ENCODE data around the gene SLC13A5. TPM values are rescaled to one million over a fixed set of nuclear protein-coding genes. Genes with fewer than 3 reads are reported as not detected.

SLC13A5 gene
- total RNA-seq, 1 experiment from 2014 or later = not detected

DNA sequence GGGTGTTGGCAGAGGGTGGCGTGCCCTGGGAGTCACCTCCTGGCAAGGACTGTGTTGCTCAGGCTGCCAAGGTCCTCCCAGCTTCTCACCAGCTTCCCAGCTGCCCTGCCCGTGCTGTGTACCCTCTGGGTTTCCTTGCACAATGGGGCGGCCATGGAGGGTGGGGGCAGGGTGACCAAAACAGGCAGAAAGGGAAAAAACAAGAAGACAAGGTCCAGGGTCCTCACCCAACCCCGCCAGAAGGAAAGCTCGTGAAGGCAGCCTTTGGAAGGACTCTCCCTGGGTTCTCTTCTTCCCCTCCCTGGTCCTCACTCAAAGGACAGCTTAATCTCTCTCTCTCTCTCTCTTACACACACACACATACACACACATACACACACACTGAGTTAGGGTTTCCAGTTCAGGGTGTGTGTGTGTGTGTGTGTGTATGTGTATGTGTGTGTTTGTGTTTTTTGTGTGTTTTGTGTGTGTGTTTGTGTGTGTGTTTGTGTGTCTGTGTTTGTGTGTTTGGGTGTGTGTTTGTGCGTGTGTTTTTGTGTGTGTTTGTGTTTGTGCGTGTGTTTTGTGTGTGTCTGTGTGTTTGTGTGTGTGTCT is 2.0 kb downstream of the SLC13A5 start:
- no peaks in the 10 kb centered on the region for H3K9me3 ChIP-seq (ENCODE audit: low read length)
- no peaks in the 10 kb centered on the region for H3K4me1 ChIP-seq (ENCODE audit: insufficient read depth, low read length)
- no peaks in the 10 kb centered on the region for H3K9me2 ChIP-seq (replicated peaks; ENCODE audit: low read length)
- H3K36me3 ChIP-seq (ENCODE audit: low read depth, low read length) = no peaks in the 10 kb centered on the region
- H3K9ac ChIP-seq (ENCODE audit: low read length) = no peak overlapping the region
- POLR2A ChIA-PET (ENCODE audit: unreplicated experiment) = no interaction called here
- TF ChIP-seq EZH2 (IDR thresholded peaks at IDR 0.05; ENCODE audit: low read length, unreplicated experiment) (no peak), EZH2phosphoT487 (IDR thresholded peaks at IDR 0.05; ENCODE audit: borderline replicate concordance, low read length) (no peak)
- TF ChIP-seq, protein P1, sequence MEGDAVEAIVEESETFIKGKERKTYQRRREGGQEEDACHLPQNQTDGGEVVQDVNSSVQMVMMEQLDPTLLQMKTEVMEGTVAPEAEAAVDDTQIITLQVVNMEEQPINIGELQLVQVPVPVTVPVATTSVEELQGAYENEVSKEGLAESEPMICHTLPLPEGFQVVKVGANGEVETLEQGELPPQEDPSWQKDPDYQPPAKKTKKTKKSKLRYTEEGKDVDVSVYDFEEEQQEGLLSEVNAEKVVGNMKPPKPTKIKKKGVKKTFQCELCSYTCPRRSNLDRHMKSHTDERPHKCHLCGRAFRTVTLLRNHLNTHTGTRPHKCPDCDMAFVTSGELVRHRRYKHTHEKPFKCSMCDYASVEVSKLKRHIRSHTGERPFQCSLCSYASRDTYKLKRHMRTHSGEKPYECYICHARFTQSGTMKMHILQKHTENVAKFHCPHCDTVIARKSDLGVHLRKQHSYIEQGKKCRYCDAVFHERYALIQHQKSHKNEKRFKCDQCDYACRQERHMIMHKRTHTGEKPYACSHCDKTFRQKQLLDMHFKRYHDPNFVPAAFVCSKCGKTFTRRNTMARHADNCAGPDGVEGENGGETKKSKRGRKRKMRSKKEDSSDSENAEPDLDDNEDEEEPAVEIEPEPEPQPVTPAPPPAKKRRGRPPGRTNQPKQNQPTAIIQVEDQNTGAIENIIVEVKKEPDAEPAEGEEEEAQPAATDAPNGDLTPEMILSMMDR (conservative IDR thresholded peaks at IDR 0.05; ENCODE audit: low read depth, low read length) = no peak
- no peak overlapping the region for H3K4me2 ChIP-seq (ENCODE audit: low read length)
- no peaks in the 10 kb centered on the region for H3K79me2 ChIP-seq (ENCODE audit: low read length)
- H4K20me1 ChIP-seq (ENCODE audit: low read length) = no peaks in the 10 kb centered on the region
- H3K27ac ChIP-seq (ENCODE audit: low read length) = no peak overlapping the region
- H3F3A ChIP-seq (ENCODE audit: low read length, unreplicated experiment) = no peaks in the 10 kb centered on the region
- no peak overlapping the region for H3K4me3 ChIP-seq (ENCODE audit: low read length)
- ATAC-seq = no peak
- intact Hi-C loops (cut with micrococcal nuclease) = no loop called here
- DNase-seq = no peak
- CTCF ChIA-PET = no interaction called here
- no peaks in the 10 kb centered on the region for H3K27me3 ChIP-seq (ENCODE audit: low read length)
- H2AFZ ChIP-seq (ENCODE audit: low read length) = no peak overlapping the region
- BruUV-seq (replicated peaks) = no TSS peak

DNA sequence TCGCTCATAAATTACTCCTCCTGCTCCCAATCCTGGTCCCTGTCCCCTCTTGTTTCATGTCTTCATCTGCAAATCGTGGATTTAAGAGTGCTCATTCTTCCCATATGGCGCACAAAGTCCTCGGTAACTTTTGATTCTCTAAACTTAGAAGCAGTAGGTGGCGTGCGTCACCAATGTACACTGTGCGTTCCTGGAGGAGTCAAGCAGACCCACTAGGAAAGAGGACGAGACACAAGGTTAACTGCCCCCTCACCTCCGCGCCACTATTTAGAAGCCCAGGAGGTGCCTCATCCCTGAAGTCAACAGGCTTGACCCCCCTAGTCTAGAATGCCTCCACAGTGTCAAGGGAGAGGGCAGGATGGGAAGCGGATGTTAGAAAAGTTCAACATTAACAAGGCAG is 2.9 kb downstream of the SLC13A5 start:
- H3K9me3 ChIP-seq (ENCODE audit: low read length) = no peaks in the 10 kb centered on the region
- DNase-seq (no peak), ATAC-seq (no peak)
- H2AFZ ChIP-seq (ENCODE audit: low read length) = no peak overlapping the region
- H3K4me1 ChIP-seq (ENCODE audit: insufficient read depth, low read length) = no peaks in the 10 kb centered on the region
- TF ChIP-seq, protein P1 (conservative IDR thresholded peaks at IDR 0.05; ENCODE audit: low read depth, low read length) = no peak
- TF ChIP-seq EZH2phosphoT487 (IDR thresholded peaks at IDR 0.05; ENCODE audit: borderline replicate concordance, low read length) (no peak), EZH2 (IDR thresholded peaks at IDR 0.05; ENCODE audit: low read length, unreplicated experiment) (no peak)
- no peak overlapping the region for H3K4me2 ChIP-seq (ENCODE audit: low read length)
- H3F3A ChIP-seq (ENCODE audit: low read length, unreplicated experiment) = no peaks in the 10 kb centered on the region
- H3K36me3 ChIP-seq (ENCODE audit: low read depth, low read length) = no peaks in the 10 kb centered on the region
- no peak overlapping the region for H3K27ac ChIP-seq (ENCODE audit: low read length)
- no peak overlapping the region for H3K9ac ChIP-seq (ENCODE audit: low read length)
- ChIA-PET CTCF (no interaction called here), POLR2A (ENCODE audit: unreplicated experiment) (no interaction called here)
- BruUV-seq (replicated peaks) = no TSS peak
- intact Hi-C loops (cut with micrococcal nuclease) = no loop called here
- H3K9me2 ChIP-seq (replicated peaks; ENCODE audit: low read length) = no peaks in the 10 kb centered on the region
- no peaks in the 10 kb centered on the region for H4K20me1 ChIP-seq (ENCODE audit: low read length)
- H3K79me2 ChIP-seq (ENCODE audit: low read length) = no peaks in the 10 kb centered on the region
- no peaks in the 10 kb centered on the region for H3K27me3 ChIP-seq (ENCODE audit: low read length)
- H3K4me3 ChIP-seq (ENCODE audit: low read length) = no peak overlapping the region

DNA sequence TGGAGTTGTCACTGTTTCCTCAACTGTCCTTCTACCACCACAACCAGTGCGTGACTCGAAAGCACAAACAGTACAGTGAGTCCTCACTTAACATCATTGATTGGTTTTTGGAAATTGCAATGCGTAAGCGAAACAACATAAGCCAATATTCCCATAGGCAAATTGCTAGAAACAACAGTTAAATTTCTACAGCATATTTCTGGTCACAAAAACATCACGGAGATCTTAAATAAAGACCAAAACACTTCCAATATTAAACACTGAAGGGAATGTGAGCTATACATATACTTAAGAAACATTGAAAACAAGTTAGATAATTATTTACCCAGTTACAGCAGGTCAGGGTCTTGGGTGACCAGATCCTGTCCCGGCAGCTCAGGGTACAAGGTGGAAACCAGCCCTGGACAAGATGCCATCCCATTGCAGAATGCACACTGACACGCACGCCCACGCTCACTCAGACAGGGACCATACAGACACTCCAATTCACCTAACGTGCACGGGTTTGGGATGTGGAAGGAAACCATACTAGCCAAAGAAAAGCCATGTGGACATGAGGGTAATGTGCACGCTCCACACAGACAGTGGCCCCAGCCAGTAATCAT is 4.7 kb downstream of the SLC13A5 start:
- CTCF ChIA-PET = no interaction called here
- no TSS peak for BruUV-seq (replicated peaks)
- ATAC-seq = no peak

More for the DNA sequence above, 4.7 kb downstream of the SLC13A5 start:
- H3K4me1 ChIP-seq (ENCODE audit: insufficient read depth, low read length) = no peaks in the 10 kb centered on the region
- intact Hi-C loops (cut with micrococcal nuclease) = no loop called here
- no peaks in the 10 kb centered on the region for H4K20me1 ChIP-seq (ENCODE audit: low read length)
- H3K9me2 ChIP-seq (replicated peaks; ENCODE audit: low read length) = no peaks in the 10 kb centered on the region
- DNase-seq = no peak
- H2AFZ ChIP-seq (ENCODE audit: low read length) = no peak overlapping the region
- H3K79me2 ChIP-seq (ENCODE audit: low read length) = no peaks in the 10 kb centered on the region
- no peaks in the 10 kb centered on the region for H3F3A ChIP-seq (ENCODE audit: low read length, unreplicated experiment)
- H3K27ac ChIP-seq (ENCODE audit: low read length) = no peak overlapping the region
- H3K9me3 ChIP-seq (ENCODE audit: low read length) = no peaks in the 10 kb centered on the region
- TF ChIP-seq EZH2phosphoT487 (IDR thresholded peaks at IDR 0.05; ENCODE audit: borderline replicate concordance, low read length) (no peak), EZH2 (IDR thresholded peaks at IDR 0.05; ENCODE audit: low read length, unreplicated experiment) (no peak)
- TF ChIP-seq, protein P1 (conservative IDR thresholded peaks at IDR 0.05; ENCODE audit: low read depth, low read length) = no peak
- no peak overlapping the region for H3K4me2 ChIP-seq (ENCODE audit: low read length)
- no peaks in the 10 kb centered on the region for H3K36me3 ChIP-seq (ENCODE audit: low read depth, low read length)
- no peaks in the 10 kb centered on the region for H3K27me3 ChIP-seq (ENCODE audit: low read length)
- H3K9ac ChIP-seq (ENCODE audit: low read length) = no peak overlapping the region
- POLR2A ChIA-PET (ENCODE audit: unreplicated experiment) = no interaction called here
- H3K4me3 ChIP-seq (ENCODE audit: low read length) = no peak overlapping the region

Measured in PC-3 (cell line).